Caco-2 (cell line): ENCODE results near the gene CALD1. TPM values are rescaled to one million over a fixed set of nuclear protein-coding genes. Genes with fewer than 3 reads are reported as not detected.

Experiments
- BruUV-seq: library from RNA; stranded (reverse); fragments of 400-500 nt; replicated peaks from 2 replicates; lab custom pipeline; 2021; lab: Mats Ljungman, UMichigan
- CTCF ChIA-PET: fragments of 300-600 bp; sonication (Branson Sonifier 250); formaldehyde crosslinking; loops from one replicate; lab custom pipeline; 2022; ENCODE audit warnings: antibody characterized with exemption; lab: Charles Lee
- POLR2A ChIA-PET: fragments of 300-600 bp; sonication (Branson Sonifier 250); formaldehyde crosslinking; loops from one replicate; lab custom pipeline; 2022; ENCODE audit warnings: antibody characterized with exemption; lab: Charles Lee
- DNase-seq, 2 experiments: peaks; one replicate each; pipeline versions ENCODE4 v3.0.0 to v3.0.0-alpha.2; 2020 to 2022
- H3K27me3 ChIP-seq: replicated peaks from 2 replicates; pipeline ENCODE4 v1.6.0; 2011; ENCODE audit warnings: low read length; ENCODE audit not compliant: control insufficient read depth, insufficient read depth
- H3K36me3 ChIP-seq: 2 replicates; pipeline ENCODE4 v1.5.1; 2011; ENCODE audit warnings: low read length; ENCODE audit not compliant: control insufficient read depth, insufficient read depth
- H3K4me1 ChIP-seq: fragments of 250-450 bp; sonication (Bioruptor Pico); 2 replicates; pipeline ENCODE4 v1.5.1; 2020; ENCODE audit warnings: mild to moderate bottlenecking
- H3K4me3 ChIP-seq: 2 replicates; pipeline ENCODE4 v1.5.1; 2011; ENCODE audit warnings: low read depth, mild to moderate bottlenecking, control low read depth, low read length
- H3K9me3 ChIP-seq: fragments of 250-450 bp; sonication (Bioruptor Pico); 2 replicates; pipeline ENCODE4 v1.5.1; 2020; ENCODE audit warnings: mild to moderate bottlenecking, moderate library complexity
- H3K27ac Mint-ChIP-seq: one replicate; pipeline ENCODE4 v1.8.0; 2022; ENCODE audit warnings: mixed read lengths; ENCODE audit not compliant: unreplicated experiment
- H3K27me3 Mint-ChIP-seq: one replicate; pipeline ENCODE4 v1.8.0; 2022; ENCODE audit warnings: mixed read lengths; ENCODE audit not compliant: insufficient read depth, unreplicated experiment
- H3K36me3 Mint-ChIP-seq: one replicate; pipeline ENCODE4 v1.8.0; 2022; ENCODE audit warnings: mild to moderate bottlenecking, mixed read lengths; ENCODE audit not compliant: insufficient read depth, unreplicated experiment
- H3K4me1 Mint-ChIP-seq: one replicate; pipeline ENCODE4 v1.8.0; 2022; ENCODE audit warnings: low read depth, mixed read lengths; ENCODE audit not compliant: unreplicated experiment
- H3K4me3 Mint-ChIP-seq: one replicate; pipeline ENCODE4 v1.8.0; 2022; ENCODE audit warnings: mild to moderate bottlenecking, moderate library complexity, mixed read lengths; ENCODE audit not compliant: unreplicated experiment
- H3K9me3 Mint-ChIP-seq: one replicate; pipeline ENCODE4 v1.8.0; 2022; ENCODE audit warnings: mixed read lengths; ENCODE audit not compliant: unreplicated experiment
- CTCF ChIP-seq, 2 experiments: fragments of 200-600 bp in 1 of 2; IDR thresholded peaks; 1 replicate in 1 of 2; 2 replicates in 1 of 2; pipeline versions ENCODE4 v1.5.1 to v1.8.0; 2011 to 2022; ENCODE audit warnings: antibody characterized with exemption in 1 of 2, control low read depth in 1 of 2, inconsistent platforms in 1 of 2, low read depth in 1 of 2, low read length in 1 of 2, mild to moderate bottlenecking in 1 of 2, moderate library complexity in 1 of 2; ENCODE audit not compliant: insufficient read depth in 1 of 2, severe bottlenecking in 1 of 2, unreplicated experiment in 1 of 2
- intact Hi-C: fragments of 100-400 bp; cut with micrococcal nuclease; formaldehyde crosslinking; loops from one replicate; pipeline ENCODE4 v1.10.0; 2022; ENCODE audit not compliant: unreplicated experiment
- total RNA-seq: library from RNA; stranded (reverse); gene quantifications from 2 replicates; pipeline ENCODE4 v1.2.3, GENCODE V29; 2022

CALD1 gene
- total RNA-seq, 1 experiment from 2014 or later = 155 TPM

GRCh38 chr7:134949171-134949570 is 169.7 kb downstream of the CALD1 start:
- no TSS peak for BruUV-seq
- Histone ChIP-seq H3K27me3 (no peaks in the 10 kb centered on the region), H3K9me3 (no peaks in the 10 kb centered on the region), H3K4me1 (peaks cover 29% of the 10 kb centered on the region), H3K36me3 (no peaks in the 10 kb centered on the region; the same call in 1 of the 2 replicates), H3K4me3 (no peak overlapping the region)
- POLR2A ChIA-PET = no interaction called here
- Mint-ChIP-seq H3K27ac (peak overlapping the region; percentile 55), H3K36me3 (peaks cover 92% of the 10 kb centered on the region), H3K4me1 (peaks cover 42% of the 10 kb centered on the region), H3K27me3 (no peaks in the 10 kb centered on the region), H3K9me3 (no peaks in the 10 kb centered on the region), H3K4me3 (no peak overlapping the region)
- no peak for TF ChIP-seq CTCF (IDR thresholded peaks at IDR 0.05; ENCODE audit: insufficient read depth in 1 of 2, low read depth in 1 of 2, low read length in 1 of 2, severe bottlenecking in 1 of 2, unreplicated experiment in 1 of 2)
- CTCF ChIA-PET = interaction anchor here (0.6 to 1.0 kb wide), 5 partner anchors 70 to 240 kb away, joined by 3 to 5 read pairs (median 4); no protein-coding TSS in a partner anchor
- intact Hi-C loops = loop anchor here (10.0 kb wide), 1 partner anchor 514 kb away; no protein-coding TSS in a partner anchor
- no peak for DNase-seq

- CTCF ChIA-PET = no interaction called here
- no TSS peak for BruUV-seq
- Mint-ChIP-seq H3K4me1 (peaks cover 4% of the 10 kb centered on the region), H3K27me3 (no peaks in the 10 kb centered on the region), H3K27ac (no peak overlapping the region), H3K9me3 (no peaks in the 10 kb centered on the region), H3K4me3 (no peak overlapping the region), H3K36me3 (peaks cover 91% of the 10 kb centered on the region)
- no peak overlapping the region for H3K4me3 ChIP-seq
- intact Hi-C loops = loop anchor here (1.0 to 2.0 kb wide), 2 partner anchors 76 to 264 kb away; no protein-coding TSS in a partner anchor
- peak; percentile 37 to 61 for TF ChIP-seq CTCF (IDR thresholded peaks at IDR 0.05; ENCODE audit: insufficient read depth in 1 of 2, low read depth in 1 of 2, low read length in 1 of 2, severe bottlenecking in 1 of 2, unreplicated experiment in 1 of 2)
- H3K36me3 ChIP-seq = peaks cover 5% of the 10 kb centered on the region
- no peaks in the 10 kb centered on the region for H3K27me3 ChIP-seq
- H3K4me1 ChIP-seq = no peaks in the 10 kb centered on the region; the same call in 1 of the 2 replicates
- DNase-seq = no peak
- POLR2A ChIA-PET = no interaction called here
- H3K9me3 ChIP-seq = no peaks in the 10 kb centered on the region
Observed at GRCh38 chr7:134954197-134955082, 175.0 kb downstream of the CALD1 start.

- BruUV-seq = no TSS peak
- H3K9me3 ChIP-seq = no peaks in the 10 kb centered on the region
- Mint-ChIP-seq H3K4me1 (no peaks in the 10 kb centered on the region), H3K27me3 (no peaks in the 10 kb centered on the region), H3K4me3 (no peak overlapping the region), H3K36me3 (peaks cover 93% of the 10 kb centered on the region), H3K9me3 (no peaks in the 10 kb centered on the region), H3K27ac (no peak overlapping the region)
- no peak for TF ChIP-seq CTCF (IDR thresholded peaks at IDR 0.05; ENCODE audit: insufficient read depth in 1 of 2, low read depth in 1 of 2, low read length in 1 of 2, severe bottlenecking in 1 of 2, unreplicated experiment in 1 of 2)
- no peaks in the 10 kb centered on the region for H3K4me1 ChIP-seq
- CTCF ChIA-PET = no interaction called here
- no peaks in the 10 kb centered on the region for H3K27me3 ChIP-seq
- H3K36me3 ChIP-seq = peaks cover 5% of the 10 kb centered on the region
- intact Hi-C loops = no loop called here
- POLR2A ChIA-PET = no interaction called here
- H3K4me3 ChIP-seq = no peak overlapping the region
- DNase-seq = no peak
Observed at GRCh38 chr7:134957005-134957404, 177.6 kb downstream of the CALD1 start.
